ENCODE measurements around the gene SDS. TPM values are rescaled to one million over a fixed set of nuclear protein-coding genes. Genes with fewer than 3 reads are reported as not detected.
A peak's percentile ranks its signal among the peaks of the same experiment; 100 is the strongest.

The SDS gene
- total and polyA plus RNA-seq, 2 of the 8 experiments (the other 6 are each of a cell fraction or from before 2014, with no cell fraction given), result 0.21 TPM; not detected in 1

DNA sequence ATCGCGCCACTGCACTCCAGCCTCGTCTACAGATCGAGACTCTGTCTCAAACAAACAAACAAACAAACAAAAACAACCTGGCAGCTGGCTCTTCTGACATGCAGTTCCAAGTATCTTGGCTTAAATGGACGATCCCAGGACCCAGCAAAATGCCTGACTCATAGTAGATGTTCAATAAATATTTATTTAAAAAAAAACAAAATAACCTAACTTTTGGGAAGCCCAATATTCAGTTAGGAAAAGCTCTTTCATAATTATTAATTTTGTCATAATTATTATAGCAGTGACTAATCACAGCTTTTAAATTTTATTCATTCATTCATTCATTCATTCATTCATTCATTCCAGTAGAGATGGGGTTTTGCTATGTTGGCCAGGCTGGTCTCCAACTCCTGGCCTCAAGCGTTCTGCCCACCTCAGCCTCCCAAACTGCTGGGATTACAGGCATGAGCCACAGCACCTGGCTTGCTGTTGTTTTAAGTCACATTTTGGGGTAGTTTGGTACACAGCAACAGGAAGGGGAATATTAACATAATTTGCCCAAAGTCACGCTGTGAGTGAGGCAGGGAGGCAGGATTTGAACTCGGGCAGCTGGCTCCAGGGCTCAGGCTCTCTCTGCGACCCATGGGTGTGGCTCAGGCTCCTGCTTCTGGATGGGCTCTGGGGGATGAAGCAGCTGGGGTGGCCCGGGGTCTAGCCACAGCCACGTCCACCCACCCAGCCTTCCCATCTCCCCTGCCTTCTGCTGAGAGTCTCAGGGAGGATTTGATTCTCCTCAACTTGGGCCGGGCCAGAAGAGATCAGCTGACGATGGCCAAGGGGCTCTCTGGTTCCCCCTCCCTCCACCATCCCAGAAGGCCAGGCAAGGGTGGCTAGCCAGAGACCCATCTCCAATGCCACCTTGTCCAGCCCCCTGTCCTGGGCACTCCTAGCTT lies 2.4 kb downstream of the SDS start:
- Histone ChIP-seq H3K79me2 (ENCODE audit: control insufficient read depth in 1 of 2, insufficient read depth in 2 of 2, low read length in 2 of 2) (no peaks in the 10 kb centered on the region), H3K4ac (replicated peaks; ENCODE audit: insufficient read length, low read depth, low read length) (no peak overlapping the region), H2BK12ac (ENCODE audit: low read depth, low read length) (no peak overlapping the region; the same call in 1 of the 2 replicates), H4K20me1 (replicated peaks in 1 of 2; ENCODE audit: control insufficient read depth in 1 of 2, insufficient read depth in 2 of 2, low read length in 2 of 2) (peaks cover 0 to 1% of the 10 kb centered on the region in 2 experiments), H4K8ac (ENCODE audit: extremely low read depth, insufficient read depth, low read length) (peak overlapping the region; percentile 0; the same call in 1 of the 2 replicates), H2BK20ac (ENCODE audit: low read length) (no peak overlapping the region), H3K23me2 (ENCODE audit: low read depth, low read length) (peaks cover 1% of the 10 kb centered on the region; the same call in 1 of the 2 replicates), H3K4me1 (replicated peaks in 1 of 4; ENCODE audit: control insufficient read depth in 3 of 4, insufficient read depth in 4 of 4, low read length in 3 of 4) (peaks cover 0 to 7% (median 4%) of the 10 kb centered on the region in 4 experiments; a peak in 4 of 7 replicates), H2AFZ (ENCODE audit: low read length) (no peak overlapping the region), H2BK15ac (ENCODE audit: low read length) (no peak overlapping the region), H3K56ac (replicated peaks; ENCODE audit: insufficient read length, low read depth, low read length) (no peak overlapping the region), H3K23ac (ENCODE audit: insufficient read length) (no peak overlapping the region), H3K9ac (replicated peaks in 1 of 4; ENCODE audit: extremely low read depth in 1 of 4, low read depth in 3 of 4, low read length in 3 of 4) (no peak overlapping the region), H3K14ac (ENCODE audit: insufficient read length) (no peak overlapping the region), H3K79me1 (ENCODE audit: low read depth, low read length) (no peaks in the 10 kb centered on the region), H4K91ac (replicated peaks; ENCODE audit: insufficient read length, low read length) (peak overlapping the region; percentile 66), H2BK5ac (ENCODE audit: low read depth, low read length) (no peak overlapping the region), H3K18ac (ENCODE audit: extremely low read depth, low read length) (no peak overlapping the region), H3K4me2 (ENCODE audit: insufficient read depth in 1 of 2, low read depth in 2 of 2, low read length in 2 of 2) (no peak overlapping the region), H2AK5ac (ENCODE audit: low read depth, low read length) (no peak overlapping the region), H3K4me3 (ENCODE audit: extremely low read depth in 1 of 4, insufficient read depth in 2 of 4, low read depth in 3 of 4, low read length in 4 of 4) (no peak overlapping the region), H3K27ac (ENCODE audit: low read depth, low read length) (no peak overlapping the region), H4K5ac (ENCODE audit: insufficient read length, low read depth, low read length) (no peak overlapping the region), H3K36me3 (ENCODE audit: control insufficient read depth in 2 of 4, insufficient read depth in 4 of 4, low read length in 3 of 4) (no peaks in the 10 kb centered on the region), H3K27me3 (replicated peaks in 1 of 4; ENCODE audit: control insufficient read depth in 3 of 4, extremely low read depth in 1 of 4, insufficient read depth in 3 of 4, low read length in 3 of 4) (no peaks in the 10 kb centered on the region), H3K9me3 (ENCODE audit: insufficient read depth in 2 of 2, low read depth in 1 of 2, low read length in 1 of 2) (no peaks in the 10 kb centered on the region), H2BK120ac (replicated peaks; ENCODE audit: low read depth, low read length) (no peak overlapping the region)
- ChIA-PET CTCF (ENCODE audit: partially characterized antibody) (interaction anchor here (0.6 to 1.6 kb wide), 5 partner anchors 8 to 224 kb away, joined by 3 to 7 read pairs (median 3); no protein-coding TSS in a partner anchor), POLR2A (ENCODE audit: partially characterized antibody) (interaction anchor here (0.6 to 0.7 kb wide), 2 partner anchors 197 to 404 kb away, joined by 4 read pairs; no protein-coding TSS in a partner anchor)
- FAIRE-seq (no peak), DNase-seq (ENCODE audit: low read depth in 1 of 2, low spot score in 2 of 2) (no peak)
- 91% methylated on average over 13 of the region's 13 CpGs; no CpG with 5 or more reads in 1 of the 2 experiments for WGBS, 2 experiments (ENCODE audit: extremely low coverage in 1 of 2, insufficient coverage in 1 of 2, insufficient read length in 1 of 2, insufficient replicate concordance in 2 of 2, low coverage in 1 of 2, low lambda C conversion rate in 2 of 2, missing lambda C conversion rate in 1 of 2)
- TF ChIP-seq KDM4A (IDR thresholded peaks at IDR 0.05; ENCODE audit: low read depth, low read length, severe bottlenecking), result no peak
- TF ChIP-seq BCL11A (IDR thresholded peaks at IDR 0.05; ENCODE audit: low read depth in 2 of 2, low read length in 2 of 2), result no peak
- no peak for TF ChIP-seq SIX5 (IDR thresholded peaks at IDR 0.05; ENCODE audit: low read depth, low read length)
- no peak for TF ChIP-seq CBX5 (IDR thresholded peaks at IDR 0.05; ENCODE audit: low read depth, low read length)
- TF ChIP-seq ATF2 (IDR thresholded peaks at IDR 0.05; ENCODE audit: low read length), result no peak
- no peak for TF ChIP-seq HDAC2 (IDR thresholded peaks at IDR 0.05; ENCODE audit: borderline replicate concordance in 1 of 2, low read depth in 2 of 2, low read length in 2 of 2)
- no peak for TF ChIP-seq SAP30 (IDR thresholded peaks at IDR 0.05; ENCODE audit: insufficient read depth, insufficient replicate concordance, low read length)
- no peak for TF ChIP-seq TAF7 (optimal IDR thresholded peaks at IDR 0.05; ENCODE audit: borderline replicate concordance, low read depth, low read length)
- no peak for TF ChIP-seq TBP (IDR thresholded peaks at IDR 0.05; ENCODE audit: low read depth, low read length)
